Epithelial cell of esophagus (primary cell): ENCODE results near the gene TRMT1.
"Not testable (repeated sequence)": the region's sequence is repeated elsewhere in the genome, so short reads cannot be mapped to it uniquely, and the experiment has no call there.

Source experiments
- DNase-seq: peaks from one replicate; pipeline ENCODE4 v3.0.0; 2010; ENCODE audit warnings: low read depth
- H3K4me3 ChIP-seq: 2 replicates; pipeline ENCODE4 v1.5.1; 2011; ENCODE audit warnings: mild to moderate bottlenecking, low read length, control low read depth
- CTCF ChIP-seq: IDR thresholded peaks from 2 replicates; pipeline ENCODE4 v1.5.1; 2011; ENCODE audit warnings: low read depth, mild to moderate bottlenecking, low read length, control low read depth, inconsistent platforms; ENCODE audit not compliant: insufficient read depth; ENCODE audit errors: missing control alignments

TRMT1 gene

GRCh38 chr19:13152974-13153568, 36.5 kb upstream of the TRMT1 start:
- DNase-seq, result peak; percentile 93

GRCh38 chr19:13152356-13152973, 35.9 kb upstream of the TRMT1 start:
- TF ChIP-seq CTCF, result no peak
- DNase-seq, result no peak
- H3K4me3 ChIP-seq, result peak overlapping the region; percentile 84

More at GRCh38 chr19:13152974-13153568, 36.5 kb upstream of the TRMT1 start:
- H3K4me3 ChIP-seq, result peak overlapping the region; percentile 84
- no peak for TF ChIP-seq CTCF

GRCh38 chr19:13151605-13152355, 35.2 kb upstream of the TRMT1 start:
- DNase-seq, result peak; percentile 97
- peak overlapping the region; percentile 92 for H3K4me3 ChIP-seq
- TF ChIP-seq CTCF, result peak; percentile 22

GRCh38 chr19:13150931-13151604, 34.5 kb upstream of the TRMT1 start:
- peak overlapping the region; percentile 92 for H3K4me3 ChIP-seq
- no peak for DNase-seq
- TF ChIP-seq CTCF, result no peak

- DNase-seq, result peak; percentile 97
- peak within 1 kb of the TSS; percentile 92 for H3K4me3 ChIP-seq
- TF ChIP-seq CTCF, result peak; percentile 58
Measured at GRCh38 chr19:13150187-13150930, 33.8 kb upstream of the TRMT1 start, which contains the start of the genes IER2 and STX10. Gene IER2 (plus strand): TSS chr19:13150411. CDS start chr19:13153187, 2,776 bp downstream. Gene STX10 (minus strand): TSS chr19:13150375. CDS start chr19:13150173, 202 bp downstream.

- peak; percentile 38 for DNase-seq
- H3K4me3 ChIP-seq, result peak overlapping the region; percentile 92
- TF ChIP-seq CTCF, result no peak
Measured at GRCh38 chr19:13149628-13150186, 33.2 kb upstream of the TRMT1 start.

- not testable (repeated sequence) for DNase-seq
- peak overlapping the region; percentile 92 for H3K4me3 ChIP-seq
Measured at GRCh38 chr19:13149173-13149627, 32.7 kb upstream of the TRMT1 start.
